ENCODE measurements around the gene MAP7. TPM values are rescaled to one million over a fixed set of nuclear protein-coding genes. Genes with fewer than 3 reads are reported as not detected.

Gene MAP7
- total RNA-seq, 2 experiments from 2014 or later, result not detected

DNA sequence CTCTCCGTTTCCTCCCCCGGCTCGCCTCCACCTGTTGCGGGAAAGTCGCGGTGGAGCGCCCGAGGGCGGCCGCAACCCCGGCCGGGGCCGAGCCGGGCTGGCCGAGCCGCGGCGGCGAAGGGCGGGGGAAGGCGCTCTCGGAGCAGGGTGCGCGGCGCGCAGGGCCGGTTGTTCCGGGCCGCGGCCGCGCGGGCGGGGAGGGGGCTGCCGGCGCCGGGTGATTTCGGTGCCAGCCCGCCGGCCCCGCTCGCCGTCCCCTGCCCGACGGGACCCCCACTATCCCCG is 235 bp downstream of the MAP7 start:
- Histone ChIP-seq H3K27ac (ENCODE audit: low read depth, low read length, poor library complexity, severe bottlenecking) (no peak overlapping the region), H2AFZ (ENCODE audit: low read length) (no peak overlapping the region), H3K4me3 (ENCODE audit: low read depth, low read length, poor library complexity, severe bottlenecking) (no peak overlapping the region), H3K4me2 (ENCODE audit: low read length) (no peak overlapping the region), H3K9me2 (ENCODE audit: insufficient read depth, low read length) (no peaks in the 10 kb centered on the region), H4K20me1 (ENCODE audit: insufficient read depth, low read length) (no peaks in the 10 kb centered on the region), H3K36me3 (ENCODE audit: insufficient read depth, low read length) (no peaks in the 10 kb centered on the region), H3K9me3 (ENCODE audit: low read length) (no peaks in the 10 kb centered on the region), H3K79me2 (ENCODE audit: insufficient read depth, low read depth, low read length) (no peaks in the 10 kb centered on the region), H3K4me1 (ENCODE audit: insufficient read depth, low read length, poor library complexity, severe bottlenecking) (no peaks in the 10 kb centered on the region)
- no TSS peak for BruUV-seq (replicated peaks)
- intact Hi-C loops (cut with micrococcal nuclease; ENCODE audit: unreplicated experiment), result no loop called here
- ChIA-PET CTCF (ENCODE audit: unreplicated experiment) (no interaction called here), POLR2A (no interaction called here)
- no peak for TF ChIP-seq EZH2phosphoT487 (IDR thresholded peaks at IDR 0.05; ENCODE audit: borderline replicate concordance, low read depth, low read length)
- TF ChIP-seq, protein P1, sequence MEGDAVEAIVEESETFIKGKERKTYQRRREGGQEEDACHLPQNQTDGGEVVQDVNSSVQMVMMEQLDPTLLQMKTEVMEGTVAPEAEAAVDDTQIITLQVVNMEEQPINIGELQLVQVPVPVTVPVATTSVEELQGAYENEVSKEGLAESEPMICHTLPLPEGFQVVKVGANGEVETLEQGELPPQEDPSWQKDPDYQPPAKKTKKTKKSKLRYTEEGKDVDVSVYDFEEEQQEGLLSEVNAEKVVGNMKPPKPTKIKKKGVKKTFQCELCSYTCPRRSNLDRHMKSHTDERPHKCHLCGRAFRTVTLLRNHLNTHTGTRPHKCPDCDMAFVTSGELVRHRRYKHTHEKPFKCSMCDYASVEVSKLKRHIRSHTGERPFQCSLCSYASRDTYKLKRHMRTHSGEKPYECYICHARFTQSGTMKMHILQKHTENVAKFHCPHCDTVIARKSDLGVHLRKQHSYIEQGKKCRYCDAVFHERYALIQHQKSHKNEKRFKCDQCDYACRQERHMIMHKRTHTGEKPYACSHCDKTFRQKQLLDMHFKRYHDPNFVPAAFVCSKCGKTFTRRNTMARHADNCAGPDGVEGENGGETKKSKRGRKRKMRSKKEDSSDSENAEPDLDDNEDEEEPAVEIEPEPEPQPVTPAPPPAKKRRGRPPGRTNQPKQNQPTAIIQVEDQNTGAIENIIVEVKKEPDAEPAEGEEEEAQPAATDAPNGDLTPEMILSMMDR (conservative IDR thresholded peaks at IDR 0.05; ENCODE audit: low read length), result no peak
- DNase-seq (ENCODE audit: low spot score), result no peak

DNA sequence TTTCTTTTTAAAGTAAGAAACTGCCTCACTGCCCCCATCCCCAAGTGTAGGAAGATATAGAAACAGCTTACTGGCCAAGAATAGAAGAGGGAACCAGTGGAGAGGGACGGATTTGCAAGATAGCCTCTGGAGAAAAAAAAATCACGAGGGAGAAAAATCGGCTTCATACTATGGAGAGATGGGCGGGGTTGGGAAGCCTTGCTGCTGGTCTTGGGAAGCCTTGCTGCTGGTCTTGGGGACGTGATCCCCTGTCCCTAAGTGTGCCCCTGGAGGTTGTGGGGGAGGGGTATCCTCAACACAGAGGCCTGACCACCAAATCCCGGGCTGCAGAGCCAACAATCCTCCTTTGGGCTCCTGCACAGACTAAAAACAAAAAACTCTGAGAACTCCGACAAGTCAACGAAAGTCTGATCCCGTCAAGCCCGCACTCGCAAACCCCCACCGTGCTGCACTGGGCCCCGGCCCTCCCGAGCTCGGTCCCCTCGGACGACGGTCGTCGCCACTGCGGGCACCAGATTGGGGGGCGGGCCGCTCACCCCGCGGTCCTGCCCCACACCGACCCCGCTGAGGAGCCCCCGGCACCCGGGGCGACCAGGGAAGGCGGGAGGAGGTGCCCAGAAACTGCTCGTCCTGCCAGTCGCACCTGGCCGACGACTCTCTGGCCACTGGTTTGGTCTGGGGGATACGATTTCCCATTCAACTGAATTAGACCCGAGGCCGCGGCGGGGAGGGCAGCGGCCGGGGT is 750 bp downstream of the MAP7 start:
- ChIA-PET POLR2A (no interaction called here), CTCF (ENCODE audit: unreplicated experiment) (no interaction called here)
- Histone ChIP-seq H4K20me1 (ENCODE audit: insufficient read depth, low read length) (no peaks in the 10 kb centered on the region), H3K4me3 (ENCODE audit: low read depth, low read length, poor library complexity, severe bottlenecking) (no peak overlapping the region), H3K9me3 (ENCODE audit: low read length) (no peaks in the 10 kb centered on the region), H2AFZ (ENCODE audit: low read length) (no peak overlapping the region), H3K79me2 (ENCODE audit: insufficient read depth, low read depth, low read length) (no peaks in the 10 kb centered on the region), H3K9me2 (ENCODE audit: insufficient read depth, low read length) (no peaks in the 10 kb centered on the region), H3K4me2 (ENCODE audit: low read length) (no peak overlapping the region), H3K36me3 (ENCODE audit: insufficient read depth, low read length) (no peaks in the 10 kb centered on the region), H3K4me1 (ENCODE audit: insufficient read depth, low read length, poor library complexity, severe bottlenecking) (no peaks in the 10 kb centered on the region), H3K27ac (ENCODE audit: low read depth, low read length, poor library complexity, severe bottlenecking) (no peak overlapping the region)
- intact Hi-C loops (cut with micrococcal nuclease; ENCODE audit: unreplicated experiment), result no loop called here
- no TSS peak for BruUV-seq (replicated peaks)
- DNase-seq (ENCODE audit: low spot score), result no peak
- TF ChIP-seq, protein P1 (conservative IDR thresholded peaks at IDR 0.05; ENCODE audit: low read length), result no peak
- TF ChIP-seq EZH2phosphoT487 (IDR thresholded peaks at IDR 0.05; ENCODE audit: borderline replicate concordance, low read depth, low read length), result no peak

DNA sequence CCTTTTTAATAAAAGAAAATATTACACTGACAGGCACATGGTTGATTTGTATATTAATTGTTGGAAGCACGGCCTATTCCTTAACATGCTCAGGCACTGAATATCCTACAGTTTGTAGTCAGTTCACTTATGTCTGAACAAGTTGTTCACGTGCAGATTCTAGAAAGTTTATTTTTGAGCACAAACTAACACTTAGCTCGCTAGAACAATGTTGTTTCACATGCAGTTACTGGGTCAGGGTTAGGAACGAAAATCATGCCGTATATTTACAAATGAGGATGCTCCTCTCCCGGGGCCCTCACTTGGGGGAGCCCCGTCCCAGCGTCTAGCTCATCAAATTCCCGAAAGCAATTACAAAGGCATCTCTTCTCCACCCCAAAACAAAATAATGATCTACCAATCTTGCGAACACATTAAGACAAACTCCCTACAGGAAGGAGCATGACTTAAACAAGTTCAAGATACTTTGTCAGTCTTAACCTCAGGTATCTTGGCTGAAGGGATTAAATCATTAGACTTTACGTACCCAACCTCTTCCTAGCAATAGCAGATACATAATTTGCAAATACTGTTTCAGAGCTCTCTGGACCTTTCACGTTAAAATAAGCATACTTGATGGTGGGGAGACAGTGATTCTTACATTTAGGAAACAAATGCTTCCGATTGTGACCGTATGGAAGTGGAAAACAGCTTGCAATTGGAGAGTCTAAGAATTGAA is 1.5 kb downstream of the MAP7 start:
- TF ChIP-seq EZH2phosphoT487 (IDR thresholded peaks at IDR 0.05; ENCODE audit: borderline replicate concordance, low read depth, low read length), result no peak
- TF ChIP-seq, protein P1 (conservative IDR thresholded peaks at IDR 0.05; ENCODE audit: low read length), result no peak
- DNase-seq (ENCODE audit: low spot score), result no peak
- Histone ChIP-seq H3K9me3 (ENCODE audit: low read length) (no peaks in the 10 kb centered on the region), H3K9me2 (ENCODE audit: insufficient read depth, low read length) (no peaks in the 10 kb centered on the region), H3K27ac (ENCODE audit: low read depth, low read length, poor library complexity, severe bottlenecking) (no peak overlapping the region), H3K4me1 (ENCODE audit: insufficient read depth, low read length, poor library complexity, severe bottlenecking) (no peaks in the 10 kb centered on the region), H3K36me3 (ENCODE audit: insufficient read depth, low read length) (no peaks in the 10 kb centered on the region), H3K4me2 (ENCODE audit: low read length) (no peak overlapping the region), H4K20me1 (ENCODE audit: insufficient read depth, low read length) (no peaks in the 10 kb centered on the region), H3K4me3 (ENCODE audit: low read depth, low read length, poor library complexity, severe bottlenecking) (no peak overlapping the region), H3K79me2 (ENCODE audit: insufficient read depth, low read depth, low read length) (no peaks in the 10 kb centered on the region), H2AFZ (ENCODE audit: low read length) (no peak overlapping the region)
- intact Hi-C loops (cut with micrococcal nuclease; ENCODE audit: unreplicated experiment), result no loop called here
- BruUV-seq (replicated peaks), result no TSS peak
- ChIA-PET POLR2A (no interaction called here), CTCF (ENCODE audit: unreplicated experiment) (no interaction called here)
